ENCODE results near the gene CD47. TPM values are rescaled to one million over a fixed set of nuclear protein-coding genes. Genes with fewer than 3 reads are reported as not detected.

CD47 gene
- polyA plus RNA-seq, 1 experiment = 13.4 TPM

DNA sequence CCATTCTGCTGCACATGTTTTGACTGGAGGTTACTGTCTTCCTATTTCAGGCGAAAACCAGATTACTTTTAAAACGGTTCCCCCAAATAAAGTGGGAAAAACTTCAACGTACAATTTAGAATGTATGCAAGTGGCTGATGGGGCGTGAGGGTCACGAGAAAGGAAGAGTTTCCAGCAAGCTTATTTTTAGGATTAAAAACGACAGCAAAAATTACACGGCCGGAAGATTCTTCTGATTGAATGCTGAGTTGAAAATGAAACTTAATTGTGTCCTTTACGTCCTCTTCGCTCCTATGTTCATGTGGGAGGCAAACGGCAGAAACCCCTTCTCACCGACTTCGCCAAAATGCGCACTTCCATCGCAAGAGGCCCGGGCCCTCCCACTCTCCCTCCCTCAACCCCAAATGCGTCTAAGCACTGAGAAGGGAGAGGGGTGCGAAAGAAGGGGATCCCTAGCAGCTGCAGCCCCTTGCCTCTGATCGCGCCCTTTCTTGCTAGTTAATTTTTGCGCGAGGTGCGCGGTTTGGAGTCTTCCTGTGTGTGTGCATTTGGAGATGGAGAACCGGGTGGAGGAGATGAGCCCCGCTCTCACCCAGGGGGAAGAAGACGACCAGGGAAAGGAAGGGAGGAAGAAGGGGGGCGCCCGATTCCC lies 656 bp downstream of the CD47 start:
- H3K27me3 ChIP-seq (ENCODE audit: control insufficient read depth, insufficient read depth, low read length) = no peaks in the 10 kb centered on the region
- ChIA-PET POLR2A (interaction anchor here (0.6 kb wide), 1 partner anchor 15 kb away, joined by 5 read pairs; no protein-coding TSS in a partner anchor), CTCF (no interaction called here)
- H3K4me3 ChIP-seq (ENCODE audit: low read depth, low read length) = peak overlapping the region; percentile 81
- no peak for DNase-seq (ENCODE audit: low read depth)
- no peaks in the 10 kb centered on the region for H3K36me3 ChIP-seq (ENCODE audit: control insufficient read depth, insufficient read depth, low read length)
- TF ChIP-seq CTCF (IDR thresholded peaks at IDR 0.05; ENCODE audit: insufficient read depth, low read depth, low read length) = 0 out of 2 replicates have a peak, but pooled peaks have one; percentile 8

GRCh38 chr3:108089579-108089978 lies 1.3 kb downstream of the CD47 start:
- CTCF ChIA-PET = no interaction called here
- no peak for TF ChIP-seq CTCF (IDR thresholded peaks at IDR 0.05; ENCODE audit: insufficient read depth, low read depth, low read length)
- DNase-seq (ENCODE audit: low read depth) = no peak
- H3K4me3 ChIP-seq (ENCODE audit: low read depth, low read length) = peak overlapping the region; percentile 81
- no peaks in the 10 kb centered on the region for H3K27me3 ChIP-seq (ENCODE audit: control insufficient read depth, insufficient read depth, low read length)
- H3K36me3 ChIP-seq (ENCODE audit: control insufficient read depth, insufficient read depth, low read length) = no peaks in the 10 kb centered on the region
- POLR2A ChIA-PET = interaction anchor here (0.6 kb wide), 1 partner anchor 16 kb away, joined by 5 read pairs; no protein-coding TSS in a partner anchor

DNA sequence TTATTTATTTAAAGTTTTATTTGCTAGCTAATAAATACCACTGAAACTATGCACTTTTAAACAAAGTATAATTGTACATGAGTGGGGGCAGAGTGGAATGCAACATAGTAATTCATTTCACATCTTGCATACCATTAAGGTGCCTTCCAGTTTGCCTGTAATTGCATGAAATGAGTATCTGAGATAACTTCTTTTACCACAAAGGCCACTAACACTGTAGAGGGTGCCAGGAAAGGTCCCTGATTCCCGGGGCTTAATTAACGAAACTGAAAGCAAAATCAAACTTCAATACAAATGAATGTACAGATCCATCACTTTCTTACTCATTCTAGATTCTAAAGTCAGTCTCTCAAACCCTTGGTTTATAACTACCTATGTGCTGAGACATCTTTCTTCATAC lies 2.1 kb downstream of the CD47 start:
- CTCF ChIA-PET = no interaction called here

DNA sequence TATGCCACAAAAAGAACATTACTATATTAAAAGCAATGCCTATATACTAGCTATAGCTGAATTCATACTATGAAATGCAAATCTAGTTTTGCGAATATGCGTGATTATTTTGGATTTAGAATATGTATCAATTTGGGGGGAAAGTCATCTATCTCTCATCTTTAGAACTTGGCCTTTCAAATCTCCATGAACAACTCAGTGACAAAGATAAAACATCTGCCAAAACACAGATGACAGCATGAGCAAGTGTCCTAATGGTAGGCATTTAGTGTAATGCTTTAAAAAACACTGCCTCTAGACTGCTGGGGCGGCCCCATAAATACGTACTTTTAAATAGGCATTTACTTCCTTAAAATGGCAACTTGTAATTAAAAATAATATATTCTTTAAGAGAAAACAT lies 2.7 kb downstream of the CD47 start:
- no peaks in the 10 kb centered on the region for H3K27me3 ChIP-seq (ENCODE audit: control insufficient read depth, insufficient read depth, low read length)
- ChIA-PET POLR2A (interaction anchor here (0.5 kb wide), 1 partner anchor 11 kb away, joined by 18 read pairs; no protein-coding TSS in a partner anchor), CTCF (no interaction called here)
- H3K36me3 ChIP-seq (ENCODE audit: control insufficient read depth, insufficient read depth, low read length) = no peaks in the 10 kb centered on the region
- H3K4me3 ChIP-seq (ENCODE audit: low read depth, low read length) = no peak overlapping the region
- TF ChIP-seq CTCF (IDR thresholded peaks at IDR 0.05; ENCODE audit: insufficient read depth, low read depth, low read length) = no peak
- DNase-seq (ENCODE audit: low read depth) = no peak

More for the DNA sequence above, 2.1 kb downstream of the CD47 start:
- Histone ChIP-seq H3K4me3 (ENCODE audit: low read depth, low read length) (no peak overlapping the region), H3K27me3 (ENCODE audit: control insufficient read depth, insufficient read depth, low read length) (no peaks in the 10 kb centered on the region), H3K36me3 (ENCODE audit: control insufficient read depth, insufficient read depth, low read length) (no peaks in the 10 kb centered on the region)
- TF ChIP-seq CTCF (IDR thresholded peaks at IDR 0.05; ENCODE audit: insufficient read depth, low read depth, low read length) = no peak
- no peak for DNase-seq (ENCODE audit: low read depth)
- POLR2A ChIA-PET = interaction anchor here (0.5 kb wide), 1 partner anchor 11 kb away, joined by 18 read pairs; no protein-coding TSS in a partner anchor

DNA sequence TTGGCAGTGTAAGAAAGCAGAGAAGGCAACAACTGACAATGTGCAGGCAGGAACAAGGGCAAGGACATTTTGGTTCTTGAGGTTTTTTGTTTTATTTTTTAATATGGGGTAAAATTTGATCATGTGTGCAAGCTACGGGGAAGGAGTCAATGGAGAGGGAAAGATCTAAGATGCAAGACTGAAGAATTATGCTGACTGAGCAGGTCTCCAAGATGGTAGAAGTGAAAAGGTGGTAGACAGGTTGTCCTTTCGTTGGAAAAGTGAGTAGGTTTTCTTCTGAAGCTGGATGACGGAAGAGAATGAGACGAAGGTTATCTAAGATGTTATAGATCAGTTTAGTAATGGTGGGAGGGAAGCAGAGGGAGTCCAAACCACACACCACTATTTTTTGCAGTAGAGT lies 4.2 kb downstream of the CD47 start:
- H3K36me3 ChIP-seq (ENCODE audit: control insufficient read depth, insufficient read depth, low read length) = no peaks in the 10 kb centered on the region
- POLR2A ChIA-PET = interaction anchor here (0.7 kb wide), 1 partner anchor 33 kb away, joined by 3 read pairs; no protein-coding TSS in a partner anchor
- CTCF ChIA-PET = interaction anchor here (0.7 kb wide), 1 partner anchor 411 kb away, joined by 3 read pairs; no protein-coding TSS in a partner anchor
- TF ChIP-seq CTCF (IDR thresholded peaks at IDR 0.05; ENCODE audit: insufficient read depth, low read depth, low read length) = no peak
- no peak overlapping the region for H3K4me3 ChIP-seq (ENCODE audit: low read depth, low read length)
- no peak for DNase-seq (ENCODE audit: low read depth)
- H3K27me3 ChIP-seq (ENCODE audit: control insufficient read depth, insufficient read depth, low read length) = no peaks in the 10 kb centered on the region

All from BJ (cell line).